Hematopoietic multipotent progenitor cell treated with erythropoietin and hydrocortisone succinate and interleukin-3 and kit ligand, for 6 days (in vitro differentiated cells): ENCODE results near the gene MUC20.
"Not testable (repeated sequence)": the region's sequence is repeated elsewhere in the genome, so short reads cannot be mapped to it uniquely, and the experiment has no call there.

Source experiments
- DNase-seq: peaks from one replicate; pipeline ENCODE4 v3.0.0-alpha.2; 2015

The MUC20 gene

GRCh38 chr3:195693428-195694216 lies 27.2 kb upstream of the MUC20 start:
- no peak for DNase-seq

DNA sequence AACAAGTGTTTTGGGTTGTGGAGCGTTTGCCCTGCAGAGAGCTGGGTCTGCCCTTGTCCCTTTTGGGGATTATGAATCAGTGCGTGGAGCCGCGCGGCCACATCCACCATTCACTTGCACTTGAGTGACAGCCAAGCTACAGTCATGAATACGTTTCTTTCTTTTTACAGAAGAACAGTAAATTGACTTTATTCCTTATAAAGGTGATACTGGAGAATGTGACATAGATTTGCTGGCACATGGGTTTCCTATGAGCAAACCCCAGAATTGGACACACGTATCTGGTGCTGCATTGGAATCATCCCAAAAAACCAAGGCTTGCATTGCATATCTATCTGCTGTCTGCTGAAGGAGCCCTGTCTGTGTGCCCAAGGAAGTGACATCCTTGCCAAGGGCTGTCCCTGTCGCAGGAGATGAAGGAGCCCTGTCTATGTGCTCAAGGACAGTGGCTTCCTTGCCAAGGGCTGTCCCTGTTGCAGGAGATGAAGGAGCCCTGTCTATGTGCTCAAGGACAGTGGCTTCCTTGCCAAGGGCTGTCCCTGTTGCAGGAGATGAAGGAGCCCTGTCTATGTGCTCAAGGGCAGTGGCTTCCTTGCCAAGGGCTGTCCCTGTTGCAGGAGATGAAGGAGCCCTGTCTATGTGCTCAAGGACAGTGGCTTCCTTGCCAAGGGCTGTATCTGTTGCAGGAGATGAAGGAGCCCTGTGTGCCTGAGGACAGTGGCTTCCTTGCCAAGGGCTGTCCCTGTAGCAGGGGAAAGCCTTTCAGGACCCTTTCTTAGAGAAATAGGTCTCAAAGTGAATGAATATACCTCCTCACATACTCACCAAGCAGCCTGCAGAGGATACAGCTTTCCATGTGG lies 26.3 kb upstream of the MUC20 start:
- DNase-seq, result not testable (repeated sequence)

DNA sequence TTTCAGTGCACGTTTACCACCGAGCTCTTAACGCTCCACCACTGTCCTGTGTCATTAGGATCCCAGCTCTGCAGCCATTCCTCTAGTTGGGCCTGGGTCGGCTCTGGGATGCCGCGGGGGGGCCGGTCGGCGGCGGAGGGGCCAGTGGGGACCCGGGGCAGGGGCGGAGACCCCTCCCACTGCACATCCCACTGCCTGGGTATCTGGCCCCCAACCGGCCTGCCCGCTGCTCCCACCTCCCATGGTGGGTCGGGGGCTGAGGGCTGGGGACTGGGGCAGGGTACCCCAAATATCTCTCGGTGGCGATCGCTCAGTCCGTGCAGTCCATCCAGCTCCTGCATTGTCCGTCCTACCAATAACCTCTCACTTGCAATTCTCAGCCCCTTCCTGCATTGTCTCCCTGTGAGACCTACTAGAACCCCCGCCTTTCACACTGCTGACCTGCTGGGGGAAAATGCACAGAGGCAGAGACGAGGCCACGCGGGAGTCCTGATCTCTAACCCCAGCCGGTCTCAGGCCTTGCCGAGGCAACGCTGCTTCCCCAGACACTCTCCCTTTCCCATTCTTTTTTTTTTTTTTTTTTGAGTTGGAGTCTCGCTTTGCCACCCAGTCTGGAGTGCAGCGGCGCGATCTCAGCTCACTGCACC lies 24.0 kb upstream of the MUC20 start:
- no peak for DNase-seq

- DNase-seq, result peak; percentile 25
Observed at GRCh38 chr3:195697582-195698324, 23.0 kb upstream of the MUC20 start.

GRCh38 chr3:195698325-195698646 lies 22.5 kb upstream of the MUC20 start:
- DNase-seq, result no peak

DNA sequence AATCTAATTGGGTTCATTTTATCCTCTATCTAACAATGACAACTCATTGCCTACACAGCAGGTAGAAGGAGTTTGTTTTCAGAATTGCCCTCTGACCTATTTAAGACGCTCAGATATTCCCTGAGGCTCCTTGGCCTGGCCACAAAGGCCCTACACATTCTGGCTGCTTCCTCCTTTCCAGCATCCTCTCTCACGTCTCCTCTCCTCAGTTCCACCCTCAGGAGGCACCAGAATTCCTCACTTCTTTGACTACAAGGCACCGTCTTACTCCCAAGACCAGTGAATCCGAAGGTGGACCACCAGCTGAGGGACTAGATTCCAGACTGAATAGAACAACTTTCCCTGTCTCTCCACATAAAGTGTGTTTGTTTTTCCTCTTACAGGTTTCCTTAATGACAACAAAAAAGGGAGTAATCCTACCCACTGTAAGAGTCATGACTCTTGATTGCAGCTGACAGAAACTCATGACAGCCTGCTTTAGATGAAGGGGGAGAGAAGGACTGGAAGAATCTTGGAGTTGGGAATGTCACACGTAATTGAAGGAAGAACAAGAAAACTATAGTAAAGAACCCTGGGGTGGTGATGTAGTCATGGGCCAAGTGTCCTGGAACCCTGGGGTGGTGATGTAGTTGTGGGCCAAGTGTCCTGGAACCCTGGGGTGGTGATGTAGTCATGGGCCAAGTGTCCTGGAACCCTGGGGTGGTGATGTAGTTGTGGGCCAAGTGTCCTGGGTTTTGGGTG lies 22.0 kb upstream of the MUC20 start:
- DNase-seq, result no peak

- DNase-seq, result no peak
Observed at GRCh38 chr3:195699388-195699771, 21.4 kb upstream of the MUC20 start.

GRCh38 chr3:195699860-195700259 lies 20.9 kb upstream of the MUC20 start:
- DNase-seq, result no peak

DNA sequence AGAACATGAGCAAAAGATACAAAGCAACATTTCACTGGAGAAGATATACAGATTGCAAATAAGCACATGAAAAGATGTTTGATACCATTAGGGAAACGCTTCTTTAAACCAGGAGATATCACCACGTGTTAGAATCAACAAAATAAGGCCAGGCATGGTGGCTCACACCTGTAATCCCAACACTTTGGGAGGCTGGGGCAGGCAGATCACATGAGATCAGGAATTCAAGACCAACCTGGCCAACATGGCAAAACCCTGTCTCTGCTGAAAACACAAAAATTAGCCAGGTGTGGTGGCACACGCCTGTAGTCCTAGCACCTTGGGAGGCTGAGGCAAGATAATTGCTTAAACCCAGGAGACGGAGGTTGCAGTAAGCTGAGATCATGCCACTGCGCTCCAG lies 20.5 kb upstream of the MUC20 start:
- no peak for DNase-seq

DNA sequence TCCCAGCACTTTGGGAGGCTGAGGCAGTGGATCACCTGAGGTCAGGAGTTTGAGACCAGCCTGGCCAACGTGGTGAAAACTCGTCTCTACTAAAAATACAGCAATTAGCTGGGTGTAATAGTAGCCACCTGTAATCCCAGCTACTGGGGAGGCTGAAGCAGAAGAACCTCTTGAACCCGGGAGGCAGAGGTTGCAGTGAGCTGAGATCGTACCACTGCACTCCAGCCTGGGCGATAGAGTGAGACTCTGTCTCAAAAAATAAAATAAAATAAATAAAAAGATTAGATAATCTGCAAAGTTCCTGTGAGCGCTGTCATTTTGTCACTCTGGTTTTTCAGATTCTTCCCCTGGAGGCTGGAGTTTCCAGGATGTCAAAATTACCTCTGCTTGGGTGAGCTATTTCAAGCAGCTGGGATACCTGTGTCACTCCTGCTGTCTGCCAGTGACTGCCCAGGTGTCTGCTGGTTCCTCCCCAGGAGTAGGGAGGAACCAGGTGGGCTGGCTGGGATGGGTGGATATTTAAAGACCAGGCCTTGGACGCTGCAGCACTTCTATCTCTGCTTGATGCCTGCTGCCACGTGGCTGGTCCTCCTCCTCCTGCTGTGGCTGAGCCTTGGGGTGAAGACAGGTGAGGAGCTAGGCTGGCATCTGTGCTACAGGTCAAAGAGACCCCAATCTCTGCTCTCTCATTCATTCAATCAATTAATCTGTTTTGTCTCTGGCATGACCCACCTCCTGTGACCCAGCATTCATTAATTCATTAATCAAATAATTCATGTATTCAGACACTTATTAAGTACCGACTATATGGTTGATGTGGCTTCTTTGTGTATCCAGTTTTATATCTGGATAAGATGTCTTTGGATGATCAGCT lies 19.5 kb upstream of the MUC20 start:
- DNase-seq, result no peak

DNA sequence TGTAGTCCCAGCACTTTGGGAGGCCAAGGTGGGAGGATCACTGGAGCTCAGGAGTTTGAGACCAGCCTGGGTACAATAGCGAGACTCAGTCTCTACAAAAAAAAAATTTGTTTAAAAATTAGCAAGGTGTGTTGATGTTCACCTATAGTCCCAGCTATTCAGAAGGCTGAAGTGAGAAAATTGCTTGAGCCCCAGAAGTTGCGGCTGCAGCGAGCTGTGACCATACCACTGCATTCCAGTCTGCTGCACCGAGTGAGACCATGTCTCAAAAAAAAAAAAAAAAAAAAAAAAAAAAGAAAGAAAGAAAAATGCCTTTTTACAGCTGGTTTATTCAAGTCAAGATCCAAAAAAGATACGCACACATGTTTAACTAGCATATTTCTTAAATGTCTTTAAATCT lies 17.0 kb upstream of the MUC20 start:
- no peak for DNase-seq

DNA sequence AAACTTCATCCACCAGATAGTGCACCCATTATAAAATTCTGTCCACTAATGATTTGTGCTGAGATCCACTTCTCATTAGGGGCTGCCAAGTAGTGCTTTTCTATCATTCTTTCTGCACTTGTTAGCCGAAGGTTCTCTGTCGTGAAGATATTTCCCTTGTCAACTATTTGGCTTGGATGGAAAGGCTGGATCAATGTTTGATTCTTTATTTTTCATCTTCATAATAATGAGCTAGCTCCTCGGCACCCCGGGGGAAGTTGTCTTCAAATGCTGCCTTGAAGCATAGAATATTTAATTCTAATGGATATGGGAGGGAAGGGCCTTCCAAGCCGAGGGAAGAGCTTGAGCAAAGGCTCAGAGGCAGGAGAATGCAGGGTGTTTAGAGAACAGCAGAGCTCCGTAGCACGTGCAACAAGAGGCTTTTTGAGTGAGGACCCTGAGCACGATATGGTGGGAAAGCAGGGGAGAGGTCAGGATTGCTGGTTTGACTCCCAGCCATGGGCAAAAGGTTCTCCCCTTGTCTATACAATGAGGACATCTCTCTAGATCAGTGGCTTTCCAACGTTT lies 16.3 kb upstream of the MUC20 start:
- DNase-seq, result no peak

DNA sequence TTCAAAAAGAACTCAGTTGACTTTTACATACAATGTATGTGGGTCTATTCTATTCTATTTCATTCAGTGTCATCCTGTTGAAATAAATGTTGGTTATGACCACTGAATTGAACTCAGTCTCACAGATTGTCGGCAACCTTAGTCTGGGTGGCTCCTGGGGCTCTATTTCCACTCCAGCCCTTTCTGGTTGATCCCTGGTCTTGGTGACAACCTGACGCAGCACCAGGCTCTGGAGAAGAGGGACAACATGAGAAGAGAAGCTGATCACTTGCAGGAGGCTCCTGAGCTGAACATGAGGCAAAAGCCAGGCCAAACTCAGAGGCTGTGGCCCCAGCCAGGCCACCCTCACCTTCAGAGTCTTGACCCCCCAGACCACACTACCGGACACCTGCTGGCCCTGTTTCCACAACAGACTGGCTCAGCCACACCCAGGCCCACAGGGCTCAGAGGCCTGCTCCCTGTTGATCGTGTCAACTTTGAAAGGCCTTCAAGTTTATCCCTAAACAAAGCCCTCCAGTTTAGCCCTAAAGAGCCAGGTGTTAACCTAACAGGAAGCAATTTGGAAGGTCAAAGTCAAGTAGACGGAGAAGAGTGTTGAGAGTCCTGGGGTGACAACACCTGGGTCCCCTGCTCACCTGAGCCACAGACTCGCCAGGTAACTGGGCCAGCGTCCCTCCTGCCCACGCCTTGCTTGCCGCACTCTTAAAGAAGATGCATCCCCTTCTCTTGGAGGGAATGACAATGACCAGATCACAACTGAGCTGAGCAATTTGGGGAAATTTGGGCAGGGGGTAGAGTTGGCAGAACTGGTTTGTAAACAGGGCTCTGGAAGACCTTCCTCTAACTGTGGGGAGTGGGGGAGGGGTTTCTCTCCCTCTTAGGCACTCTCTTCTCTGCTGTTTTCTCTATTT lies 15.4 kb upstream of the MUC20 start:
- no peak for DNase-seq

DNA sequence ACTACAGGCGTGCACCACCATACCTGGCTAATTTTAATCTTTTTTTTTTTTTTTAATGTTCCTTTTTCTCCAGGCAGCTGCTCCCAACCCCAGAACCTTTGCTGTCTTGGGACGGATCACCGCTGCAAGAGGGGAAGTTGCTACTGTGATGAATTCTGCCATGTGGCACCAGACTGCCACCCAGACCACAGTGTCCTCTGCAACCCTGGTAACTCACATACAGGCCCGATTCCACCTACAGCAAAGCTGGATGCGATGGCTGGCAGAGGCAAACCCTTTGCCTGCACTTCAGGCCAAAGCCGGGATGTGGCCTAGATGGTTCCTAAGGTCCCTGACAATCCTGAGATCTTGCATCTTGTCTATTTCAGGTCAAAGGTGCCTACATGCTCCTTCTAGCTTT lies 12.7 kb upstream of the MUC20 start:
- no peak for DNase-seq

GRCh38 chr3:195708626-195709481 lies 11.9 kb upstream of the MUC20 start:
- DNase-seq, result no peak

GRCh38 chr3:195709676-195710085 lies 11.1 kb upstream of the MUC20 start:
- DNase-seq, result no peak

DNA sequence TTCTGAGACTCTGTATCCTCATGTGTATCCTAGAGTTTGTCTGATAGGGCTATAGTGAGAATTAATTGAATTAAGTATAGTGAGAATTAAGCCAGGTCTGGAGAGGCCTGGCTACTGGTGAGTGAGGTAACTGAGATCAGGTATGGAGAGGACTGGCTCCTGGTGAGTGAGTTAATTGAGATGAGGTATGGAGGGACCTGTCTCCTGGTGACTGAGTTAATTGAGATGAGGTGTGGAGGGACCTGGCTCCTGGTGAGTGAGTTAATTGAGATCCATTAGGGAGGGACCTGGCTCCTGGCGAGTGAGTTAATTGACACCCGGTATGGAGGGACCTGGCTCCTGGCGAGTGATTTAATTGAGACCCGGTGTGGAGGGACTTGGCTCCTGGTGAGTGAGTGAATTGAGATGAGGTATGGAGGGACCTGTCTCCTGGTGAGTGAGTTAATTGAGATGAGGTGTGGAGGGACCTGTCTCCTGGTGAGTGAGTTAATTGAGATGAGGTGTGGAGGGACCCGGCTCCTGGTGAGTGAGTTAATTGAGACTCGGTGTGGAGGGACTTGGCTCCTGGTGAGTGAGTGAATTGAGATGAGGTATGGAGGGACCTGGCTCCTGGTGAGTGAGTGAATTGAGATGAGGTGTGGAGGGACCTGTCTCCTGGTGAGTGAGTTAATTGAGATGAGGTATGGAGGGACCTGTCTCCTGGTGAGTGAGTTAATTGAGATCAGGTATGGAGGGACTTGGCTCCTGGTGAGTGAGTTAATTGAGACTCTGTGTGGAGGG lies 10.5 kb upstream of the MUC20 start:
- DNase-seq, result not testable (repeated sequence)
